ENCODE results near the gene TTC34.

- TF ChIP-seq CTCF (IDR thresholded peaks at IDR 0.05; ENCODE audit: borderline replicate concordance, extremely low read depth, low read length, poor library complexity, severe bottlenecking) (no peak), EZH2 (IDR thresholded peaks at IDR 0.05; ENCODE audit: borderline replicate concordance, low read depth, low read length, severe bottlenecking) (no peak)
Observed at GRCh38 chr1:2833454-2834145, 32.1 kb upstream of the TTC34 start.

Data from DND-41 (cell line).